ENCODE measurements around the gene EPC1. TPM values are rescaled to one million over a fixed set of nuclear protein-coding genes. Genes with fewer than 3 reads are reported as not detected.
"Not testable (repeated sequence)": the region's sequence is repeated elsewhere in the genome, so short reads cannot be mapped to it uniquely, and the experiment has no call there.

The EPC1 gene
- total and polyA plus RNA-seq, 2 donors, result 35.2 to 38.7 TPM

- Histone ChIP-seq H3K27me3 (ENCODE audit: control insufficient read depth in 2 of 2, insufficient read depth in 1 of 2, low read length in 1 of 2) (no peaks in the 10 kb centered on the region), H3K4me1 (ENCODE audit: control insufficient read depth in 2 of 2, insufficient read depth in 2 of 2, low read length in 2 of 2) (peaks cover 9 to 11% of the 10 kb centered on the region in 2 donors)
- 91% methylated on average over 2 of the region's 2 CpGs for WGBS
Observed at GRCh38 chr10:32360884-32361283, 13.9 kb upstream of the EPC1 start.

GRCh38 chr10:32360241-32360640 is 13.3 kb upstream of the EPC1 start:
- Histone ChIP-seq H3K36me3 (ENCODE audit: control insufficient read depth in 2 of 2, insufficient read depth in 2 of 2, low read length in 1 of 2) (peaks cover 8 to 10% of the 10 kb centered on the region in 2 donors), H3K4me1 (ENCODE audit: control insufficient read depth in 2 of 2, insufficient read depth in 2 of 2, low read length in 2 of 2) (peaks cover 9 to 11% of the 10 kb centered on the region in 2 donors), H3K27ac (ENCODE audit: low read depth in 1 of 2, low read length in 1 of 2) (no peak overlapping the region), H3K4me3 (ENCODE audit: low read length in 2 of 2) (no peak overlapping the region), H3K27me3 (ENCODE audit: control insufficient read depth in 2 of 2, insufficient read depth in 1 of 2, low read length in 1 of 2) (no peaks in the 10 kb centered on the region), H3K9me3 (ENCODE audit: control insufficient read depth in 2 of 2, insufficient read depth in 1 of 2, low read length in 1 of 2) (peaks cover 1 to 4% of the 10 kb centered on the region in 2 donors)
- 100% methylated on average over 1 of the region's 1 CpG for WGBS
- DNase-seq (ENCODE audit: low read depth in 6 of 9, low spot score in 9 of 9), result no peak

More at GRCh38 chr10:32360884-32361283, 13.9 kb upstream of the EPC1 start:
- Histone ChIP-seq H3K9me3 (ENCODE audit: control insufficient read depth in 2 of 2, insufficient read depth in 1 of 2, low read length in 1 of 2) (peaks cover 1 to 4% of the 10 kb centered on the region in 2 donors), H3K4me3 (ENCODE audit: low read length in 2 of 2) (no peak overlapping the region), H3K27ac (ENCODE audit: low read depth in 1 of 2, low read length in 1 of 2) (peak overlapping the region in 1 of 2 donors; percentile 18), H3K36me3 (ENCODE audit: control insufficient read depth in 2 of 2, insufficient read depth in 2 of 2, low read length in 1 of 2) (peaks cover 8 to 10% of the 10 kb centered on the region in 2 donors)
- DNase-seq (ENCODE audit: low read depth in 6 of 9, low spot score in 9 of 9), result no peak

GRCh38 chr10:32357056-32357735 is 10.2 kb upstream of the EPC1 start:
- peaks cover 5 to 16% of the 10 kb centered on the region in 2 donors for H3K4me1 ChIP-seq (ENCODE audit: control insufficient read depth in 2 of 2, insufficient read depth in 2 of 2, low read length in 2 of 2)
- no peak overlapping the region for H3K4me3 ChIP-seq (ENCODE audit: low read length in 2 of 2)
- H3K36me3 ChIP-seq (ENCODE audit: control insufficient read depth in 2 of 2, insufficient read depth in 2 of 2, low read length in 1 of 2), result peaks cover 8 to 13% of the 10 kb centered on the region in 2 donors
- WGBS, result 73% methylated on average over 8 of the region's 8 CpGs
- H3K9me3 ChIP-seq (ENCODE audit: control insufficient read depth in 2 of 2, insufficient read depth in 1 of 2, low read length in 1 of 2), result peaks cover 1 to 4% of the 10 kb centered on the region in 2 donors
- DNase-seq (ENCODE audit: low read depth in 6 of 9, low spot score in 9 of 9), result peak in 1 of 9 donors; percentile 54
- peak overlapping the region; percentile 64 to 83 for H3K27ac ChIP-seq (ENCODE audit: low read depth in 1 of 2, low read length in 1 of 2)
- H3K27me3 ChIP-seq (ENCODE audit: control insufficient read depth in 2 of 2, insufficient read depth in 1 of 2, low read length in 1 of 2), result no peaks in the 10 kb centered on the region

- H3K36me3 ChIP-seq (ENCODE audit: control insufficient read depth in 2 of 2, insufficient read depth in 2 of 2, low read length in 1 of 2); H3K27ac ChIP-seq (ENCODE audit: low read depth in 1 of 2, low read length in 1 of 2); H3K9me3 ChIP-seq (ENCODE audit: control insufficient read depth in 2 of 2, insufficient read depth in 1 of 2, low read length in 1 of 2); H3K4me3 ChIP-seq (ENCODE audit: low read length in 2 of 2); H3K27me3 ChIP-seq (ENCODE audit: control insufficient read depth in 2 of 2, insufficient read depth in 1 of 2, low read length in 1 of 2); DNase-seq (ENCODE audit: low read depth in 6 of 9, low spot score in 9 of 9): not testable (repeated sequence)
- H3K4me1 ChIP-seq (ENCODE audit: control insufficient read depth in 2 of 2, insufficient read depth in 2 of 2, low read length in 2 of 2), result peaks cover 8 to 16% of the 10 kb centered on the region in 2 donors
- WGBS, result 100% methylated on average over 1 of the region's 1 CpG
Observed at GRCh38 chr10:32354690-32355089, 7.7 kb upstream of the EPC1 start.

DNA sequence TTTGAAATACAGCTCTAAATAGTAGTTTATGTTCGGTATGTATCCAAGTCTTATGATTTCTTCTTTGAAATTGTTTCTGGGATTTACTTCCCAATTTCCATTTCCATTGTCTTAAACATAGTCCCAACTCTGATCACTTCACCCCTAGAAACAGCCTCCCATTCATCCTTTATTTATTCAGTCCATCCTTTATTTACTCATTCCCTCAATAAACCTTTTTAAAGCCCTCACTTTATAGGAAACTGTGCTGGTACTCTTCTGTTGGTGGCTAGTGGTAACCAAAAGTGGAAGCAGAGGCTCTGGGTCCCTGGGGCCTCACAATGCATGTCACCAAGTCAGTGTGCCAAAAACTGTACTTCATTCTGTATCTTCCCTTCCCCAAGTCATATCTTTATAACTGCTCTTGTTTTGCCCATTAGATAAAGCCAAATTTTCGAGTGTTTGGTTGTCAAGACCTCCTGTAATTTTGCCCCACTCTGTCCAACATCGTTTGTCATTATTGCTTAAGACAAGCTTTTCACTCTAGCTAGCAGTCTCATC is 3.9 kb upstream of the EPC1 start:
- peaks cover 2 to 4% of the 10 kb centered on the region in 2 donors for H3K36me3 ChIP-seq (ENCODE audit: control insufficient read depth in 2 of 2, insufficient read depth in 2 of 2, low read length in 1 of 2)
- H3K27ac ChIP-seq (ENCODE audit: low read depth in 1 of 2, low read length in 1 of 2), result no peak overlapping the region
- no peaks in the 10 kb centered on the region for H3K9me3 ChIP-seq (ENCODE audit: control insufficient read depth in 2 of 2, insufficient read depth in 1 of 2, low read length in 1 of 2)
- no peak overlapping the region for H3K4me3 ChIP-seq (ENCODE audit: low read length in 2 of 2)
- 94% methylated on average over 3 of the region's 3 CpGs for WGBS
- H3K27me3 ChIP-seq (ENCODE audit: control insufficient read depth in 2 of 2, insufficient read depth in 1 of 2, low read length in 1 of 2), result no peaks in the 10 kb centered on the region
- peaks cover 6 to 12% of the 10 kb centered on the region in 2 donors for H3K4me1 ChIP-seq (ENCODE audit: control insufficient read depth in 2 of 2, insufficient read depth in 2 of 2, low read length in 2 of 2)
- no peak for DNase-seq (ENCODE audit: low read depth in 6 of 9, low spot score in 9 of 9)

DNA sequence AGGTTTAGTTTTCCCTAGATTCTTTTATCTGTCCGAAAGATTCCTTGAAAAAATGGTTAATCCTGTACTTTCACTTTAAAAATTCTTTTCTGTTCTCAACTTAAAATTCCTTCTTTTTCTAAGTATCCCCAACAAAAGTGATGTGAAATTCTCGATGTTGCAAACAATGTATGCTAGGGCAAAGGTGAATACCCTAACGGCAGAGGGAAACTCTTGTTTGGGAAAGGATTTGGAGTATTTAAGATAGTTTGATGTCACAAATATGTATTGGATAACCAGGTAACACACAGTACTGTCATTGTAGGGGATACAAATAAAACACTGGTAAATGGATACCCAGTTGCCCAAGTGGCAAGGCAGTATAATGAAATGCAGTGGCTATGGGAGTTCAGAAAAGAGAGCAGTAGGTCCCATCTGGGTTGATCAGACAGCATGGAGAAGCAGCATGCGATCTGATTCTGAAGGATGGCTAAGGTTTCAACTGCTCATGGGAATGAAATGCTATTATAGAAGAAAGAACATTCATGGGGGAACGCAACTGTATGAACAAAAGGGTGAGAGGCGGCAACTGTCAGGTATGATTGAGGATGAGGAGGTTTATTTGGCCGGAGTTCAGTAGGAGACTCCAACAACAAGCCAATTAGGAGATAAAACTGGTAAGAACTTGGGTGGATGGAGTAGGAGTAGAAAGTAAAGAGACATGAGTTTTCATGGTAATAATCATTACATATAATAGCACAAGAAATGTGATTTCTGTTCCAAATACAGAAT is 3.2 kb upstream of the EPC1 start:
- Histone ChIP-seq H3K36me3 (ENCODE audit: control insufficient read depth in 2 of 2, insufficient read depth in 2 of 2, low read length in 1 of 2) (peaks cover 2 to 4% of the 10 kb centered on the region in 2 donors), H3K4me1 (ENCODE audit: control insufficient read depth in 2 of 2, insufficient read depth in 2 of 2, low read length in 2 of 2) (peaks cover 6 to 12% of the 10 kb centered on the region in 2 donors), H3K27me3 (ENCODE audit: control insufficient read depth in 2 of 2, insufficient read depth in 1 of 2, low read length in 1 of 2) (no peaks in the 10 kb centered on the region), H3K9me3 (ENCODE audit: control insufficient read depth in 2 of 2, insufficient read depth in 1 of 2, low read length in 1 of 2) (no peaks in the 10 kb centered on the region), H3K27ac (ENCODE audit: low read depth in 1 of 2, low read length in 1 of 2) (no peak overlapping the region), H3K4me3 (ENCODE audit: low read length in 2 of 2) (no peak overlapping the region)
- WGBS, result 98% methylated on average over 7 of the region's 7 CpGs
- no peak for DNase-seq (ENCODE audit: low read depth in 6 of 9, low spot score in 9 of 9)

GRCh38 chr10:32349199-32349585 is 2.2 kb upstream of the EPC1 start:
- no peak overlapping the region for H3K27ac ChIP-seq (ENCODE audit: low read depth in 1 of 2, low read length in 1 of 2)
- H3K4me3 ChIP-seq (ENCODE audit: low read length in 2 of 2), result no peak overlapping the region
- peaks cover 6 to 18% of the 10 kb centered on the region in 2 donors for H3K4me1 ChIP-seq (ENCODE audit: control insufficient read depth in 2 of 2, insufficient read depth in 2 of 2, low read length in 2 of 2)
- peaks cover 0 to 7% of the 10 kb centered on the region in 2 donors for H3K36me3 ChIP-seq (ENCODE audit: control insufficient read depth in 2 of 2, insufficient read depth in 2 of 2, low read length in 1 of 2)
- no peak for DNase-seq (ENCODE audit: low read depth in 6 of 9, low spot score in 9 of 9)
- no peaks in the 10 kb centered on the region for H3K27me3 ChIP-seq (ENCODE audit: control insufficient read depth in 2 of 2, insufficient read depth in 1 of 2, low read length in 1 of 2)
- H3K9me3 ChIP-seq (ENCODE audit: control insufficient read depth in 2 of 2, insufficient read depth in 1 of 2, low read length in 1 of 2), result no peaks in the 10 kb centered on the region
- 96% methylated on average over 2 of the region's 2 CpGs for WGBS

GRCh38 chr10:32348297-32349198 is 1.6 kb upstream of the EPC1 start:
- 96% methylated on average over 18 of the region's 18 CpGs for WGBS
- H3K4me3 ChIP-seq (ENCODE audit: low read length in 2 of 2), result no peak overlapping the region
- DNase-seq (ENCODE audit: low read depth in 6 of 9, low spot score in 9 of 9), result no peak
- peaks cover 0 to 13% of the 10 kb centered on the region in 2 donors for H3K36me3 ChIP-seq (ENCODE audit: control insufficient read depth in 2 of 2, insufficient read depth in 2 of 2, low read length in 1 of 2)
- H3K9me3 ChIP-seq (ENCODE audit: control insufficient read depth in 2 of 2, insufficient read depth in 1 of 2, low read length in 1 of 2), result no peaks in the 10 kb centered on the region
- peaks cover 6 to 18% of the 10 kb centered on the region in 2 donors for H3K4me1 ChIP-seq (ENCODE audit: control insufficient read depth in 2 of 2, insufficient read depth in 2 of 2, low read length in 2 of 2)
- H3K27me3 ChIP-seq (ENCODE audit: control insufficient read depth in 2 of 2, insufficient read depth in 1 of 2, low read length in 1 of 2), result no peaks in the 10 kb centered on the region
- H3K27ac ChIP-seq (ENCODE audit: low read depth in 1 of 2, low read length in 1 of 2), result no peak overlapping the region
